IMR-90 (cell line): ENCODE data around the gene MLST8.

Experiments
- CEBPB ChIP-seq: IDR thresholded peaks from 2 replicates; pipeline ENCODE4 v1.6.1; 2012; ENCODE audit warnings: low read depth, low read length, improper control_type of control experiment
- CHD1 ChIP-seq: IDR thresholded peaks from 2 replicates; pipeline ENCODE4 v1.6.1; 2012; ENCODE audit warnings: low read depth, low read length, improper control_type of control experiment
- FOS ChIP-seq: fragments of 150-350 bp; IDR thresholded peaks from 2 replicates; pipeline ENCODE4 v1.6.1; 2016; ENCODE audit warnings: low read depth, low read length
- MAZ ChIP-seq: IDR thresholded peaks from 2 replicates; pipeline ENCODE4 v1.6.1; 2012; ENCODE audit warnings: low read depth, mild to moderate bottlenecking, low read length, improper control_type of control experiment, moderate library complexity, borderline replicate concordance
- POLR2A ChIP-seq: IDR thresholded peaks from 2 replicates; pipeline ENCODE4 v1.6.1; 2012; ENCODE audit warnings: mild to moderate bottlenecking, low read depth, low read length
- RAD21 ChIP-seq: IDR thresholded peaks from 2 replicates; pipeline ENCODE4 v1.6.1; 2012; ENCODE audit warnings: low read length, improper control_type of control experiment
- RCOR1 ChIP-seq: IDR thresholded peaks from 2 replicates; pipeline ENCODE4 v1.6.1; 2012; ENCODE audit warnings: mild to moderate bottlenecking, low read length, improper control_type of control experiment; ENCODE audit not compliant: insufficient replicate concordance
- RFX5 ChIP-seq: IDR thresholded peaks from 2 replicates; pipeline ENCODE4 v1.8.0; 2012; ENCODE audit warnings: low read depth, mild to moderate bottlenecking, low read length, moderate library complexity
- TF ChIP-seq, protein P1 (sequence below): conservative IDR thresholded peaks from 2 replicates; pipeline ENCODE4 v1.5.1; 2012; ENCODE audit warnings: mild to moderate bottlenecking, low read depth, low read length, improper control_type of control experiment
- TF ChIP-seq, protein P2 (sequence below): fragments of 150-350 bp; IDR thresholded peaks from 2 replicates; pipeline ENCODE4 v1.6.1; 2017; ENCODE audit warnings: mild to moderate bottlenecking, antibody characterized with exemption, low read length, low read depth

DNA sequence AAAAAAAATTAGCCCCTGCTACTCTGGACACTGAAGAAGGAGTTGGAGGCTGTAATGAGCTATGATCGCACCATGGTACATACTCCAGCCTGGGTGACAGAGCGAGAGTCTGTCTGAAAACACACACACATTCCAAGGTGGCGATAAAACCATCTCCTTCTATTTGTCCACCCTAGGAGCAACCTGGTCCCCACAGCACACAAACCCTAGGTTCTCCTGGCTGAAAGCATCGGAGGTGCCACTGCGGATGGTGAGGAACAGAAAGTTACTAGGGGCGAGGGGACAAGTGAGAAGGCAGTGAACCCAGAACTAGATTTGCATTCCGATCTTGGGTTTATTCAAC, 47.5 kb downstream of the MLST8 start:
- TF ChIP-seq CEBPB, result no peak
- no peak for TF ChIP-seq POLR2A
- TF ChIP-seq, protein P1, sequence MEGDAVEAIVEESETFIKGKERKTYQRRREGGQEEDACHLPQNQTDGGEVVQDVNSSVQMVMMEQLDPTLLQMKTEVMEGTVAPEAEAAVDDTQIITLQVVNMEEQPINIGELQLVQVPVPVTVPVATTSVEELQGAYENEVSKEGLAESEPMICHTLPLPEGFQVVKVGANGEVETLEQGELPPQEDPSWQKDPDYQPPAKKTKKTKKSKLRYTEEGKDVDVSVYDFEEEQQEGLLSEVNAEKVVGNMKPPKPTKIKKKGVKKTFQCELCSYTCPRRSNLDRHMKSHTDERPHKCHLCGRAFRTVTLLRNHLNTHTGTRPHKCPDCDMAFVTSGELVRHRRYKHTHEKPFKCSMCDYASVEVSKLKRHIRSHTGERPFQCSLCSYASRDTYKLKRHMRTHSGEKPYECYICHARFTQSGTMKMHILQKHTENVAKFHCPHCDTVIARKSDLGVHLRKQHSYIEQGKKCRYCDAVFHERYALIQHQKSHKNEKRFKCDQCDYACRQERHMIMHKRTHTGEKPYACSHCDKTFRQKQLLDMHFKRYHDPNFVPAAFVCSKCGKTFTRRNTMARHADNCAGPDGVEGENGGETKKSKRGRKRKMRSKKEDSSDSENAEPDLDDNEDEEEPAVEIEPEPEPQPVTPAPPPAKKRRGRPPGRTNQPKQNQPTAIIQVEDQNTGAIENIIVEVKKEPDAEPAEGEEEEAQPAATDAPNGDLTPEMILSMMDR, result no peak
- no peak for TF ChIP-seq RAD21
- no peak for TF ChIP-seq FOS
- TF ChIP-seq, protein P2, sequence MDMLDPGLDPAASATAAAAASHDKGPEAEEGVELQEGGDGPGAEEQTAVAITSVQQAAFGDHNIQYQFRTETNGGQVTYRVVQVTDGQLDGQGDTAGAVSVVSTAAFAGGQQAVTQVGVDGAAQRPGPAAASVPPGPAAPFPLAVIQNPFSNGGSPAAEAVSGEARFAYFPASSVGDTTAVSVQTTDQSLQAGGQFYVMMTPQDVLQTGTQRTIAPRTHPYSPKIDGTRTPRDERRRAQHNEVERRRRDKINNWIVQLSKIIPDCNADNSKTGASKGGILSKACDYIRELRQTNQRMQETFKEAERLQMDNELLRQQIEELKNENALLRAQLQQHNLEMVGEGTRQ, result no peak
- TF ChIP-seq CHD1, result no peak
- TF ChIP-seq MAZ, result no peak
- TF ChIP-seq RFX5, result no peak
- no peak for TF ChIP-seq RCOR1
